NOMO-1 treated with dmso at 0.1 percent for 144 hours (cell line): ENCODE results near the gene ZNF516.

Source experiments
- DNase-seq: peaks from one replicate; lab custom pipeline; 2025; ENCODE audit not compliant: unreplicated experiment; lab: John Stamatoyannopoulos, UW

ZNF516 gene

GRCh38 chr18:76457957-76458356 is 37.1 kb downstream of the ZNF516 start:
- no peak for DNase-seq

GRCh38 chr18:76457475-76457874 is 37.6 kb downstream of the ZNF516 start:
- DNase-seq = no peak

- DNase-seq = no peak
Measured at GRCh38 chr18:76456823-76457222, 38.2 kb downstream of the ZNF516 start.

- DNase-seq = no peak
Measured at GRCh38 chr18:76456018-76456750, 38.9 kb downstream of the ZNF516 start.

- DNase-seq = no peak
Measured at GRCh38 chr18:76455003-76455676, 39.9 kb downstream of the ZNF516 start.

- DNase-seq = no peak
Measured at GRCh38 chr18:76454418-76454817, 40.6 kb downstream of the ZNF516 start.

GRCh38 chr18:76453932-76454331 is 41.1 kb downstream of the ZNF516 start:
- no peak for DNase-seq

- no peak for DNase-seq
Measured at GRCh38 chr18:76453057-76453561, 41.9 kb downstream of the ZNF516 start.

- DNase-seq = no peak
Measured at GRCh38 chr18:76452357-76452756, 42.7 kb downstream of the ZNF516 start.

GRCh38 chr18:76451396-76452331 is 43.4 kb downstream of the ZNF516 start:
- DNase-seq = no peak

GRCh38 chr18:76450452-76451395 is 44.3 kb downstream of the ZNF516 start:
- DNase-seq = no peak

- no peak for DNase-seq
Measured at GRCh38 chr18:76449111-76449453, 46.0 kb downstream of the ZNF516 start.

- no peak for DNase-seq
Measured at GRCh38 chr18:76448256-76449110, 46.6 kb downstream of the ZNF516 start.

- DNase-seq = no peak
Measured at GRCh38 chr18:76447258-76447890, 47.7 kb downstream of the ZNF516 start.

- no peak for DNase-seq
Measured at GRCh38 chr18:76446321-76447257, 48.5 kb downstream of the ZNF516 start.

GRCh38 chr18:76445741-76446232 is 49.3 kb downstream of the ZNF516 start:
- DNase-seq = no peak

- no peak for DNase-seq
Measured at GRCh38 chr18:76445275-76445674, 49.8 kb downstream of the ZNF516 start.
